Glomerular visceral epithelial cell (primary cell): Measurements from ENCODE around the gene PRRX1.

Experiments used
- DNase-seq: peaks from one replicate; pipeline ENCODE4 v3.0.0-alpha.2; 2016; ENCODE audit errors: extremely low spot score

PRRX1 gene

DNA sequence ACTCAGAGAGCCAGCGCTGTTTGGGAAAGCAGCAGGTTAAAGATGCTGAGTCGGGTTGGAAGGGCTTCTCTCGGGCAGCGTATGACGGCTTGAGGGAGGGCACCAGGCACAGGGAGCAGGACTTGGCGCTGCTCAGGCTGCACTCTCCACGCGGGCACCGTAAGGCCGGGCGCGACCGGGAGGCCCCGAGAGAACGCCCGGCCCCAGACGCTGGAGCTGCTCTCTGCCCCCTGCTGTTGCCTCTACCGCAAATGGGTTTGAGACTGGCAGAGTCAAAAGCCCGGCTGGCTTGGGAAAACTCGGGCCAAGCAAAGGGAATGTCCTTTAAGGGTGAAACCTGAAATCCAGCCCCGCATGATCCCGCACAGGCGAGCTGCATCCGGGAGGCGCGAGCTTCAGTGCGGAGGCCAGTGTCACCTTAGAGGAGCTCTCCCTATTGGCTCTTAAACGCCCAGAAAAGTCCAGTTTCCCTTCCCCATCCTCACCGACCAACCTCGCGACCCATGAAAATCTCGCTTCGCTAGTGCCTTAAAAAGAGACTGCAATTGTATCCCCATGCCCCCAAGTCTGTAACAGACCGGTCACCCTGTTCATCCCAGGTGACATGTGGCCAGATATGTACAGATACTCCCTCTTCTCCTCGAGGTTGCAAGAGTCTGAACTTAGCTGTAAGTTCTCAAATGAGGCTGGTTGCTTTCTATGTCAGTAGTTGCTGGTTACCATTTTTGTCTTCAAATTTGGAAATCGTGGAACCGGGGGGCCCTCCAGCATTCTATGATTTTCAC is 1.1 kb downstream of the PRRX1 start:
- DNase-seq: peak; percentile 26

DNA sequence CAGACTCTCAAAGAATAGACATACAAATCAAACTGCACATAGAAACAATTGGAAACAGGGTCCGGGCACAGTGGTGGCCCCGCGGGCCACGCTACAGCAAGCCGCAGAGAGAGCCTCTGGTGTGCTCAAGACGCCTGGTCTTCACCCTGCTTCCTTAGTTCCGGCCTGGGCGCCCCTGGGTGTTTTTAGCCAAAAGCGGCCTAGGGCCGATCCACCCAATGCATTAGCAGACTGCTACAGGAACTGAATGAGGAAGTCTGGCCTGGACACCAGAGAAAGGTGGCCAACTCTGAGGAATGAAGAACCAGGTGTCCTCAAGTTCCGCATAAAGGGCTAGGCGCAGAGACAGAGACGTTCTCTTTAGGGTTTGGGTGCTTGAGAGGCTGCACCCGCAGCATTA is 1.7 kb downstream of the PRRX1 start:
- DNase-seq: no peak

DNA sequence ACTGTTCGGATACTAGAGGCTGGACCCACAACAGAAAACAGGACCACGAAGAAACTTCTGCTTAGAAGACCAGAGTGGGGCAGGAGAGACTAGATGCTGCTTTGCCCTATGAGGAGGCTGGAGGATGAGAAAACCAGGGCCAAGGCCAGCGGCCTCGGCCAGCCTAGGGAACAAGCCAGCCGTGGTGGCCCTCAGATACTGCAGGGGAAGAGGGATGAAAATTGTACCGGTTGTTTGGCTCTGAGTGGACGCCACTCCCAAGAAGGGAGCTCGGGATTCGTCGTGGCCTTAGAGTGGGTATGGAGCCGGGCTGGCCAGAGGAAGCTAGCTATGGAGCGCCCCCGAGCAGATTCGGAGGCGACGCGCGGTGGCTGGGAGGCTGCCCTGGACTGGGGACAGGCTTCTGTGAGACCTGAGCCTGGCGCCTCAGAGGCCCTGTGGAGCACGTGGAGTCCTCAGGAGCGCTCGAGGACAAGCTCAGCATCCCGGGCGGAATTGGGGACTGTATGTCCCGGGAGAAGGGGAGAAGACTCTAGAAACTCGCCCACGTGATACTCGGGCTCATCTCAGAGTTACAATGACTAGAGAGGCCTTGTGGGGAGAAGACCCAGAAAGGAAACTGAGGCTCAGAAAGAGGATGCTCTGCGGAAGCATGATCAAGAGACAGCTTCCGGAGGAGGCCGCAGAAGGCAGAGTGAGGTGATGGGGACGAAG is 2.8 kb downstream of the PRRX1 start:
- DNase-seq: no peak

DNA sequence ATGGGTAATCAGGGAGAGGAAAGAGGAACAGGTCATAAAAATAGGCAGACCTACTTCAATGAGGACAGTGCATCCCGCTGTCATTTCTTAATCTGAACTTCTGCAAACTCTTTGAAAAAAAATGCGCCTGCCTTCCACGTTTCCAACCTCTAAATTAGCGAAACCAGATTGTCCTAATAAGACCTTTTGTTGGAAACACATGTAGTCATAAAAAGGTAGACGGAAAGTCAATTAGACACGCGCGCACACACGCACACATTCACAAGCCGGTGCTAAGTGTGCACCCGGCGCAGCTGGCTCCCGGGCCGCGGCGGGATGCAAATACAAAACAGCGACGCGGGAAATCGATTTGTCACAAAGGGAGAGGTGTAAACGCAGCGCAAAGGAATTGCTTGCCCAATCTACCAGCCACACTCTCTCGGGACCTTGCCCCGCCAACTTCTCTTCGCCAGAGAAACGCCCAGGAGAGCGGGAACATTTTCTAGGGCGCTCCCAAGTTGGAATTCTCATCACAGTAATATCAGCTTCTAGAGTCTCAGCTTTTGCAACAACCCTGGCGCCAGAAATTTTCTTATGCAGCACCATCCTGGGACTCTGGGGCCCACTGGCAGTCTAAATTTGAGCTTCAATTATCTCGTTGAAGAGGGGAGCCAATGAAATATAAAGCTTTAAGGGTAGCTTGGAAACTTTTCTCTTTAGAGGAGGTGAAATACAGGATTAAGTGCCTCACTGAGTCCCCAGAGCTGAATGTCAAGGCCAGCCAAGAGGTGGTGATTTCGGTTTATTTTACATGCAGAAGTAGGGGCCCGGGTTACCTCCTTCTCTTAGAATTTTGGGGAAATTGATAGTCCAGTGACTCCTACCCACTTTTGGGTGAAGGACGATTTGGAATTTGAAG is 4.5 kb downstream of the PRRX1 start:
- no peak for DNase-seq

DNA sequence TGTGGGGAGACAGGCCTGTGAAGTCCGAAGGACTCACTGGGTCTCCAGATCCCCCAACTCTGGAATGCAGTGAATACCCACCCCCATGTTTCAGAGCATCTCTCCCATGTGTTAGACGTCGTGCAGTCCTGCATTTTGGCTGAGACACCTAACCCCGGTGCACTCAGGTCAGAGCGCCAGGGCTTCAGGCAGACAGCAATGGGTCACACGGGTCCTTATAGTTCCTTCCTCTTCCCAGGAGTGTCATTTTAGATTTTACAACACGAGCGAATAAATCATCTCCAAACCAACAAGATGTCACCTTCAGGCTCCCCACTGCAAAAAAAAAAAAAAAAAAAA is 5.1 kb downstream of the PRRX1 start:
- no peak for DNase-seq

DNA sequence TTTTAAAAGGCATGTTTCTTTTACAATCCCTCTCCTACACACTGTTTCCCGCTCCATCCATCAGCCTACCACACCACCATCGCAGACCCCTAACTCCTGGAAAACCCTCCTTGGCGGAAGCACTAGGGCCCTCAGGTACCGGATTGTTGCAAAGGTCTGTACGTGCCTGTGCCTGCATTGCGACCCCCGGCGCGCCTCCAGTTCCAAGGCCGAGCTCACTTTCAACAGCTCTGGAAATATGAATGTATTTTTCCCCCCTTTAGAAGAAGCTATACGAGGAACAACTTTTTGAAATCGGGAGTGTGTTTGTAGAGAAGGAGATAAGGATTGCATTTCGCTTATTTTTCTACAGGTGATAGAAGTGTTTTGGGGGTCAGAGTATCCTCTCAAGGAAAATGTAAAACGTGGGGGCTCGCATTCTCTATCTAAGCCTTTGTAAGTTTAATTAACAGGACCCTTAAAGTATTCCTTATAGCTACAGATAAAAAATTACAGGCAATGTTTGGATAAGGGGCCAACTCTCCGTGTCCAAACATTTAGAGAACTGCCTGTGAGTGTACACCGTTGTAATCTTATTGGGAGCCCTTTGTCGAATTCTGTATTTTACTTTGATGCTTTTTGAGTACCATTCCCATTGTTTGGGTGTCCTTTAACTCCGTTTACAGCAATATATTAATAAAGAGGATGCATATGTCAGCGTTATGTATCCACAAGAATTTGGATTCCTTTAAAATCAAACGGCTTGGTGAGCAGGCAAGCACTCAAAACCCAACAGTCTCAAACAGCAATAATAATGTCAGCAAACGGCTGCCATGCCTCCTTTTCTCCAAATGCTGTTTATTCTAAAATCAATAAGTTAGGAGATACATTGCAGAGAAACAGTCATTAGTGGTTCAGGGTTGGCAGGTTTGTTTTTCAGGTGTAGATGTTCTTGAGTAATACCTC is 5.9 kb downstream of the PRRX1 start:
- no peak for DNase-seq

DNA sequence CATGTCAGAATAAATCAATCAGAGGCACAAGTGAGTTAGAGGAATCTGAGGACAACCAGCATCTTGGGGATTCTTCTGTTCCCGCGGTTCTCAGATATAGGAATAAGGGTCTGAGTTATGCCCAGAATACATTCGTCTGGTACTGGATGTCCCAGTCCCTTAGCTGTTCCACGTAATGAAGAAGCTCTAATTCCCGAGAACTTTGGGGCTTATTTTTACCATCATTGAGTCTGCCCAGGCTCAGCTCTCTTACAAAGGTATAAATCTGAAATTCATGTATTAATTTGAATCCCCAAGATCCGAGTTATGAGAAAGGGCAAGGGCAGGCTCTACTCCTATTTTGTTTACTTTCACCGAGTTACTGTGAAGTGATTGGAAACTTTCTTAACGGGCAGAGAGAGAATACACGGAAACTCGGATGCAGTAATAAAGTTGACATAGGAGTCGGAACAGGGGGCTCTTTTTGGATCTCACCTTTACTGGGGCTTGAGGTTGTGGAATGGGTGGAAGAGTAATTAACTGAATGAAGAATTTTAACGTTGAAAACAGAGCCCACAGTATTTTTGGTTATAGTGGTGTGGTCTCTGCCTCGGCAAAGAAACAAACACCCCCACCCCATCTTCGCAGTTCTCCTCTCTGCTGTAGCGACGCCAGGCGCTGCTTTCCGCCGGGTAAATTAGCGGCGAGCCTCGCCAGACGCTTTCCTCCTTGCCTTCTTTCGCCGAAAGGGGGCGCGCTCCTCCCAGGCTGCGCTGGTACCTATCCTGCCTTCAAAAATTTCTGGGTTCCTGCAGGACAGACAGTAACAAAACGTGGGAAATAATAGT is 7.1 kb downstream of the PRRX1 start:
- DNase-seq: no peak

DNA sequence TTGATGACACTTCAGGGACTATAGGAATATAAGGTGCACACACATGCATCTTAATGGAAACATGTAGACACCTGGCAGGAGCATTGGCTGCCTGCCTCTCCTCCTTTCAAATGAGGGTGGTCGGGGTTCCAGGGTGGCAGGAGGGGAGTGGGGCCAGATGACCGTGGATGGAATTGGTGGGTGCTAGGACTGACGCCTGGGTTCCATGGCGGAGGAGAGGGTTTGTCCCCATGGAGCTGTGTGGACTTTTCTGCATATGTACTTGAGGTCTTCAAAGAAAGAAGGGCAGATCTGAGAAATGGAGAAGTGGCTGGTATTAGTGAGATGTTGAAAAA is 7.7 kb downstream of the PRRX1 start:
- no peak for DNase-seq

DNA sequence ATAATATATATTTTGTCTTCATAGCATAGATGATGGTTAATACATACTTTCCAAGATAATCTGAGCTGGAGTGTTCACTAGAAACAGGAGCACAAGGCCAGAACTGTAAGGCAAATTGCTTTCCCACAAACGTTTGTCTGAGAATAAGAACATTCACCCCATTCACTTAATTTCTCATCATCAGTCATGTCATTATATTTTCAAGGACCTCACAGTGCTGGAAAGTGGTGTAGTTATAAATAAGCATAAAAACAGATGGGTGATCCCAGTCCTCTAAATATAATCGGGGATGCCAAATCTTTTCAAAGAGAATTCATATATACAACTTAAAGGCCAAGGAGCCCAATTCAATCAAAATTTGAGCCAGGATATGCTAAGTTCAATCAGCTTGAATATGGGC is 8.4 kb downstream of the PRRX1 start:
- no peak for DNase-seq

DNA sequence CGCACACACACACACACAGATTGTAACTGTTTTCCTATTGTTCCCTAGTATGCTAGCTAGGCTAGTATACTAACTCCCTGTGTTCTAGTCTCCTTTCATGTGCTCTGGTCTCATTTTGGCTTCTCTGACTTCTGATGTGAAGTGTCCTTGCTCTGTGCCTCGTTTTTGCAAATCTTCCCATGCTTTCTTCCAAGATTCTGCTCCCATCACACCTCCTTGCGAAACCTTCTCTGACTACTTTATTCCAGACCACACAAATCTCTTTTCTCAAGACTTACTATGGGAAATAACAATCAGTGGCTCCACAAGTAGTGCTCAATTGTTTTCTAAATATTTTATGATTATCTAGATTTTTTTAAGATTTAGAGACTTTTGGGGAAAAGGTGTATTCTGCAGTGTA is 10.3 kb downstream of the PRRX1 start:
- DNase-seq: no peak

DNA sequence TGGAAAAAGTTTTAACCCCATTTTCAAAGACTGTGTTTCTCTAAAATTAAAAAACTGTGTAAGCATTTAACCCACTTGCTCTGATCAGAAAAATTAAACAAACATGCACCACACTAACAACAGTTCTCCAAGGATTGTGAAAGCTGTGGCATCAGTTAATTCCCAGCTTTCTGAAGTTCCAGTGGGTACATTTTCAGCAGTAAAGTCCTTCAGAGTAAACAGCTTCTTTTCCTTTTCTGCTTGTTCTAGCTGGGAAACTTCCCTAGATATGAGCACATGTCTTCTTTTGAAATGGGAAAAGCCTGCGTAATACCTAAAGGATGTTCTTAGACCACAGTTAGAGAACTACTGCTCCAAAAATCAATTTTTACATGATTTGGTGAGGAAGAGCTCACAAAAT is 11.1 kb downstream of the PRRX1 start:
- DNase-seq: no peak

DNA sequence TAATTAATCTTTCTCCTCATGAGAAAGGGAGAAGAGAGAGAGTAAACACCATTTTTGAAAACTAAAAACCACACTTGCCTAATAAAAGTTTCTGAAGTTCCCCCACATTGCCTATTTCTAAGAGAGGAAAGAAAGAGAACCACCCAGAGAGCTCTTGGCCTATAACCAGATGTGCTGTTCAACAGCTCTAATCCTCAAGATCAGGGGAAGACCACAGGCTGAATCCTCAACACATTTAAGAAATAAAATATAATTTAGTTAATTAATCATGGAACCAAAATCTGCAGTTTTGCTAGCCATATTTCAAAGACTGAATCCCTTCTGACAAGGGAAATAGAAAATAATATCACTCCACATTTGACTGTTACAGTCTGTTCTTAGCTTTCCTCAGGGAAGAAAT is 11.9 kb downstream of the PRRX1 start:
- DNase-seq: no peak

DNA sequence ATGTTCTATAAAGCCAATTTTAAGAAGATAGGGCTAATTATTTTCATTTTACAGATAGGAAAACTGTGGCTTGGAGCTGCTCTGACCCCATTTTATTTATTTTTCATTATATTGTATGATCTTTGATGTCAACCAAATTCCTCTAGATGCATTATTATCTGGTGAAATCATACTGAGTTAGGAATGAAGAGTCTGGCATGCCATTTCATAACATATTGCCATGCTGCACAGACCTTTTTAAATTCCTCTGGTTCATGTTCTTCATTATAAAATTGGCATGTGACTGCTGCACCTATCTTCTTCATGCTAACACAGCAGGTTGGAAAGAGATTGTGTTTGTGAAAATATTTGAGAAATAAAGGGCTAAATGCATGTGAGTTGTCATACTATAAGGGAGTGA is 12.7 kb downstream of the PRRX1 start:
- no peak for DNase-seq

DNA sequence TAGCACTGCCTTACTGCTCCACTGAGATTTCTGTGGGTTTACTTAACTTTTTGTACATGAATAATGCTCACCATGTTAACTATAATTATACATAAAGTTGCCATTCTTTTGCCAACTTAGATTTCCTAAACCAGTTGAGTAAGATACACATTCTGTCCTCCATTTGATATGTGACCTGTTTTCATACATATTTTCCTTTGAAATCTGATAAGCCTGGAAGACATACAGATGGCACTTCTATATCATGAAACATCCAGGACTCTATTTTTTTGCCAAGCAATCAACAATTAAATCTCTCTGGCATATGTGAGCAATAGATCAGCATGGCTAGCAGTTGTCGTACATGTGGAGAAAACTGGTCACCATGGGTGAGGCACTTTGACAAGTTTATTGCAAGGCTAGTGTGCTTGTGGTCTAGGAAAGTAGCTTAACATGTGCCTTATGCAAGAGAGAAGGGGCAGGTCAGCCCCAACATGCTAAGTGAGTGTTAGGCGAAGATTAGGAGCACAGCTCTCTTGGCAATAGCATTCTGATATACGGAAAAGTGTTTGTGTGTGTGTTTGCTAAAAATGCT is 14.2 kb downstream of the PRRX1 start:
- no peak for DNase-seq

DNA sequence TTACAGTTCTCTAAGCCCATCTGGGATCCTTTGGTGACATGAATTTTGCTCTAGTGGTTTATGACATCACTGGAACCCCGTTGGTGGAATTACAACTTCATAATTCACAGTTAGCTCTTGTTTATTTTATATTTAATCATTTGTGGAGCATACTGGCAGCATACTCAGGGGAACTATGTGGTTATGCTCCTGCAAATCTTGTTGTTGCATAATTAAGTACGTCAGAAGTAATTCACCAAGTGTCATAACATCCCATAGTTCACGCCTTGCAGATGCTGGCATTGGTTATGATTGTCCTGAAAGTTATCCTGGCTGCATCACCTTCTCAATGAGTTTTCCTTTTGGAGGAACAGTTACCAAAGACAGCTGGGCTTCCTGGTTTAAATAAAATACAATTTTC is 16.5 kb downstream of the PRRX1 start:
- DNase-seq: no peak

DNA sequence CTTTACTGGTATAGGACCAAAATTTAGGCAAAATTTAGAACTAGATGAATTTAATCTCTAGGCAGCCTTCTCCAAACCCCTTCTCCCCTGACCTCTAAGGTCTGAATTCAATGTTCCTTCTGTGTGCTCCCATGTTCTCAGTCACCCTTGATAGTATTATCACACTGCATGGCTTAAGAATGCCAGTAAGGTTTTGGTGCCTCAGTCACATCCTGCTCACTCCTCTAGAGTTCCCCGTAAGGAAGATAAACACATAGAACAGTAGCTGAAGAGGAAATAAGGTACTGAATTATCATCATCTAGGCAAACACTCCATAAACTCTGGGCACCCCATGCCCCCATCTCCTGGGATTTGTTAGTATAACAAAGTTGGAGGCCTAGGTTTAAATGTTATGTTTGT is 18.2 kb downstream of the PRRX1 start:
- DNase-seq: no peak

DNA sequence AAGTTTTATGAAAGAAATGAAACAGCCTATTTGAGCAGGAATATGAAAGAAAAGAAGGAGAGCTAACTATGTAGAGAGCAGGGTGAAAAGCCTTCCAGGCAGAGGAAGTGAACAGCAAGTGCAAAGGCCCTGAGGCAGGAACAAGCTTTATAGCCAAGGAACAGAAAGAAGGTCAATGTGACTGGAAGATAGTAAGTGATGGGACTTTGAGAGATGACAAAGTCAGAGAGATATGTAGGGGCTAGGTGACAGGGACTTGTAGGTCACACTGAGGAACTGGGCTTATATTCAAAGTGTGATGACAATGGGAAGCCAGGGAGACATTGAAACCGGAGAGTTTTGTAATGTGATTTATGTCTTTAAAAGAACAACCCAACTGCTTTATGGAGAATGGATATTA is 18.9 kb downstream of the PRRX1 start:
- no peak for DNase-seq

DNA sequence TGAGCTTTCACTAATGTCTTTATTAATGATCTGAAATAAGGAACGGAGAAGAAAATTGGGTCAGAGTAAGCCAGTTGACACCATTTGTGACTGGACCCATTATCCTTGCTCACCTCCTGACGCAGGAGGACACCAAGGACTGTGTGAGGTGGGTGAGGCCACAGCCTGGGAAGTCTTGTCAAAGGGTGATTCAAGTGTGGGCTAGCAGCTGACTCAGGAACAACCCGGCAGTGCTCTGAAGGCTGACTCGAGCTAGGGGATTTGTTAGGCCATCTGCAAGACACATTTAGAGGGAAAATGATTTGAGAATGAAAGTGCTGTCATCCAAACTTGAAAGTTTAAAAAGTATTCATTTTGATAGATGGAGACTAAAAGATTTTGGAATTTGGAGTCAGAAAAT is 21.2 kb downstream of the PRRX1 start:
- no peak for DNase-seq

DNA sequence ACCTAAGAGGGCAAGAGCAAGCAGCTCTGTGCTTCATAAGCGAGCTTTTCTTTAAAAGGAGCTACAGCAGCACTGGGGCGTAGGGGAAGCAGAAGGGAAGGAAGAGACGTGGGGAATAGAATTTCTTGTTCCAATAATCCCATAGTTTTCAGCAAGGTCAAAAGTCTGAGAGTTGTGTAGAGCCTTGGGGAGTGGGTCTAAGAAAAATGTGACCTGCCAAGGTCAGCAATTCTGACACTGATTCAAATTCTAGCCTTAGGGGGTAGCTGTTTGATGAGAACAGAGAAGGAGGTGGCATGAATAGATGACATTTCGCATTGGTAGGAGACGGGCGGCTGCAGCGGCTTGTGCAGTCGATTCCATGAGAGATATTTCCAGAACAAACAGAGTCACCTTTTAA is 22.4 kb downstream of the PRRX1 start:
- no peak for DNase-seq

DNA sequence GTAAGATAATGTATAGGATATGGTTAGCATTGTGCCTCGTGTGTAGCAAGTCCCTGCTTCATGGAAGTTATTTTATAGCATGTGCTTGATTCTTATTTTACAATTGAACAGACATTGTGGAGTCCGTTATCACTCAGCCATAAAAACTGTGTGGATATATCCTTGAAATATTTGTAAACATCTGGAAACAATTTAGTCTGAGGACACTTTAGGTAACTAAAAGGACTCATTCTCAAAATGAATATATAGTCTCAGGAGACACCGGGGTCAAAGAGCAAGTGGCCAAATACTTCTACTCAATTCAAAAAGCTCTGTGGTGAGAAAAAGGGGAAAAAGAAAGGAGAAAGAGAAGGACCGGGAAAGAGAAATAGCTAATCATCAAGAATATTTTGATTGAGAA is 23.7 kb downstream of the PRRX1 start:
- DNase-seq: no peak
